IPS-15b (cell line): ENCODE results near the gene SLC23A2.
"Not testable (repeated sequence)": the region's sequence is repeated elsewhere in the genome, so short reads cannot be mapped to it uniquely, and the experiment has no call there.

Experiments used
- H3K27me3 ChIP-seq: one replicate; pipeline ENCODE4 v1.6.1; 2013; ENCODE audit warnings: low read length; ENCODE audit not compliant: control insufficient read depth, insufficient read depth
- H3K36me3 ChIP-seq: one replicate; pipeline ENCODE4 v1.6.1; 2013; ENCODE audit warnings: low read length; ENCODE audit not compliant: control insufficient read depth, insufficient read depth
- H3K4me1 ChIP-seq: one replicate; pipeline ENCODE4 v1.6.1; 2013; ENCODE audit warnings: mild to moderate bottlenecking, low read length; ENCODE audit not compliant: control insufficient read depth, insufficient read depth
- H3K4me3 ChIP-seq: one replicate; pipeline ENCODE4 v1.5.1; 2013; ENCODE audit warnings: low read depth, low read length
- H3K9ac ChIP-seq: one replicate; pipeline ENCODE4 v1.6.1; 2013; ENCODE audit warnings: low read depth, mild to moderate bottlenecking, low read length
- H3K9me3 ChIP-seq: one replicate; pipeline ENCODE4 v1.6.1; 2013; ENCODE audit warnings: mild to moderate bottlenecking, low read length; ENCODE audit not compliant: control insufficient read depth, insufficient read depth

The SLC23A2 gene

DNA sequence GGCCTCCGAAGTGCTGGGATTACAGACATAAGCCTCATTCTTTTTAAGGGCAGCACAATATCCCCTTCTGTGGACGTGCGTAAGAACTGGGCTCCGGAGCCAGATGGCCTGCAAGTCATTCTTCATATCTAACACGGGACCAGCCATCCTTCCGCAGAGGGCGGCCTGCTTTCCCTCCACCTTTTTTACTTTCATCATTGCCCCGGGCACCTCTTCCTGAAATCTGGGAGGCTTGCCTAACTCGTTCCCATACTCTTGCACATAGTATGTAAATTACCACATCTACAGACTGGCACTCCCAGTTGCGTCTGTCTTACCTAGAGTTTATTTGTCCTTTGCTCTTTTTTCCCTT lies 29.9 kb upstream of the SLC23A2 start:
- H3K9ac ChIP-seq, result no peak overlapping the region
- no peaks in the 10 kb centered on the region for H3K27me3 ChIP-seq
- H3K4me3 ChIP-seq, result no peak overlapping the region
- H3K4me1 ChIP-seq, result no peaks in the 10 kb centered on the region
- H3K36me3 ChIP-seq, result no peaks in the 10 kb centered on the region
- no peaks in the 10 kb centered on the region for H3K9me3 ChIP-seq

DNA sequence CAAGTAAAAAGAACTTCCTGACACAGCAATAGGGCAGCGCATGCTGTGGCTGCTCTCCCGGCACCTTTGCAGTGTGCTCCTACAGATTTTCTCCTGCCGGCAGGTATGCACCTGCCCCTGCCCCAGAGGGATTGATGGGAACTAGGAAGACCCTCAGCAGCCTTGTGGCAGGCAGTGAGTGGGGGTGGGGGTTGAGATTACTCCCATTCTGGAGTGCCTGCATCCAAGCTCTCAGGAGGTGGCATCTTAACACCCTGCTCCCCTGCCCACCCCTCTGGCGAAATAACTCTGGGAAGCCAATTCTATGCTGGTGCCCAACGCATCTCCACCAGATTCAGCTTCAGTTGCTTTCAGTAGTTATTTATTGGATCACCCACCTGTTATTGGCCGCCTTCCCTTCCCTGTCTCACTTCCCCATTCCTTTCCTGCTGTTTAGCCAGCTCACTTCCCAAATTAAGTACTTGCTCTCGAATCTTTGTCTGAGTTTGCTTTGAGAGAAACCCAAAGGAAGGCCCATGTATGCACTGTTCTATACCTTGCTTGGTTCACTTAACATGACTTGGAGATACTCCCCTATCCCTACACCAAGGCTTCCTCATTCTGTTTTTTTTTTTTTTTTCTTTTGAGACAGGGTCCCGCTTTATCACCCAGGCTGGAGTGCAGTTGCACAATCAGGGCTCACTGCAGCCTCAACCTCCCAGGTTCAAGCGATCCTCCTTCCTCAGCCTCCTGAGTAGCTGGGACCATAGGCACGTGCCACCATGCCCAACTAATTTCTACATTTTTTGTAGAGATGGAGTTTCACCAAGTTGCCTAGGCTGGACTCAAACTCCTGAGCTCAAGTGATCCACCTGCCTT lies 29.3 kb upstream of the SLC23A2 start:
- no peaks in the 10 kb centered on the region for H3K36me3 ChIP-seq
- no peak overlapping the region for H3K9ac ChIP-seq
- no peaks in the 10 kb centered on the region for H3K4me1 ChIP-seq
- H3K4me3 ChIP-seq, result no peak overlapping the region
- H3K9me3 ChIP-seq, result no peaks in the 10 kb centered on the region
- H3K27me3 ChIP-seq, result no peaks in the 10 kb centered on the region

- not testable (repeated sequence) for H3K4me1 ChIP-seq, H3K36me3 ChIP-seq, H3K27me3 ChIP-seq, H3K9ac ChIP-seq, H3K9me3 ChIP-seq, H3K4me3 ChIP-seq
Observed at GRCh38 chr20:5028258-5029059, 27.1 kb upstream of the SLC23A2 start.

DNA sequence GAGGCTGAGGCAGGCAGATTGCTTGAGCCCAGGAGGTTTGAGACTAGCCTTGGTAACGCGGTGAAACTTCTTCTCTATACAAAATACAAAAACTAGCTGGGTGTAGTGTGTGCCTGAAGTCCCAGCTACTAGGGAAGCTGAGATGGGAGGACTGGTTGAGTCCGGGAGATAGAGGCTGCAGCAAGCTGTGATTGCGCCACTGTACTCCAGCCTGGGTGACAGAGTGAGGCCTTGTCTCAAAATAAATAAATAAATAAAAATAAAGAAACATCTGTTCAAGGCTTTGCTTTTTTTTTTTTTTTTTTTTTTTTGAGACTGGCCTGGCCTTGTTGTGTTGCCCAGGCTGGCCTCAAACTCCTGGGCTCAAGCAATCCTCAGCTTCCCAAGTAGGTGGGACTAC lies 23.7 kb upstream of the SLC23A2 start:
- H3K4me3 ChIP-seq, result no peak overlapping the region
- no peaks in the 10 kb centered on the region for H3K9me3 ChIP-seq
- H3K9ac ChIP-seq, result no peak overlapping the region
- no peaks in the 10 kb centered on the region for H3K36me3 ChIP-seq
- H3K4me1 ChIP-seq, result no peaks in the 10 kb centered on the region
- no peaks in the 10 kb centered on the region for H3K27me3 ChIP-seq

DNA sequence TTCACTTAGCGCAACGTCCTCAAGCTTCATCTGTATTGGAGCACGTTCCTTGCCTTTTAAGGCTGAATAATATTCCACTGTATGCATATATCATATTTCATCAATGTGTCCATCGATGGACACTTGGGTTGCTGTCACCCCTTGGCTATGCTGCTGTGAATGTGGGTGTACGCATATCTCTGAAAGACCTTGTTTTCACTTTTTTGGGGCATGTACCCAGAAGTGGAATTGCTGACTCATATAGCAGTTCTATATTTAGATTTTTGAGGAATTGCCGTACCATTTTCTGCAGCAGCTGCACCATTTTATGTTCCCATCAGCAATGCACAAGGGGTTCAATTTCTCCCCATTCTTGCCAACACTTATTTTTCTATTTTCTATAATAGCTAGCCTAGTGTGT lies 22.8 kb upstream of the SLC23A2 start:
- no peak overlapping the region for H3K4me3 ChIP-seq
- H3K9me3 ChIP-seq, result no peaks in the 10 kb centered on the region
- no peaks in the 10 kb centered on the region for H3K4me1 ChIP-seq
- no peaks in the 10 kb centered on the region for H3K27me3 ChIP-seq
- no peaks in the 10 kb centered on the region for H3K36me3 ChIP-seq
- no peak overlapping the region for H3K9ac ChIP-seq

GRCh38 chr20:5023171-5023570 lies 21.9 kb upstream of the SLC23A2 start:
- not testable (repeated sequence) for H3K9me3 ChIP-seq, H3K4me3 ChIP-seq, H3K9ac ChIP-seq, H3K36me3 ChIP-seq, H3K4me1 ChIP-seq, H3K27me3 ChIP-seq

GRCh38 chr20:5020760-5021159 lies 19.4 kb upstream of the SLC23A2 start:
- Histone ChIP-seq H3K4me1 (no peaks in the 10 kb centered on the region), H3K27me3 (no peaks in the 10 kb centered on the region), H3K4me3 (no peak overlapping the region), H3K9ac (no peak overlapping the region), H3K9me3 (no peaks in the 10 kb centered on the region), H3K36me3 (no peaks in the 10 kb centered on the region)

GRCh38 chr20:5013682-5014447 lies 12.6 kb upstream of the SLC23A2 start:
- H3K4me3 ChIP-seq, result no peak overlapping the region
- H3K27me3 ChIP-seq, result no peaks in the 10 kb centered on the region
- H3K36me3 ChIP-seq, result no peaks in the 10 kb centered on the region
- H3K9ac ChIP-seq, result no peak overlapping the region
- H3K9me3 ChIP-seq, result no peaks in the 10 kb centered on the region
- no peaks in the 10 kb centered on the region for H3K4me1 ChIP-seq

DNA sequence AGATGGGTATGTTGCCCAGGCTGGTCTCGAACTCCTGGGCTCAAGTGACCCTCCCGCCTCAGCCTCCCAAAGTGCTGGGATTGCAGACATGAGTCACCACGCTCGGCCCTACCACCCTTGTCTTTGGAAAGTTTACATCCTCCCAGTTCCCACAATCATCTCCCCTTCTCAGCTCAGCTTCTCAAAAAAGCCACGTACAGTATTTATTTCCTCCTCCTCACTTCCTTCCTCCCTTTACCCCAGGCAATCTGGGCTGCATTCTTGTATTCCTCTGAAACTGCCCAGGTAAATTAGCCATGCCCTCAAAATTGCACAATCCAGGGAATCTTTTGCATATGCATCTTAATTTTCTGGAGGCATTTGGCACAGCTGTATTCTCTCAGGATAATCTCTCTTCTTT lies 7.4 kb upstream of the SLC23A2 start:
- Histone ChIP-seq H3K27me3 (no peaks in the 10 kb centered on the region), H3K9me3 (no peaks in the 10 kb centered on the region), H3K36me3 (no peaks in the 10 kb centered on the region), H3K4me1 (no peaks in the 10 kb centered on the region), H3K9ac (no peak overlapping the region), H3K4me3 (no peak overlapping the region)

DNA sequence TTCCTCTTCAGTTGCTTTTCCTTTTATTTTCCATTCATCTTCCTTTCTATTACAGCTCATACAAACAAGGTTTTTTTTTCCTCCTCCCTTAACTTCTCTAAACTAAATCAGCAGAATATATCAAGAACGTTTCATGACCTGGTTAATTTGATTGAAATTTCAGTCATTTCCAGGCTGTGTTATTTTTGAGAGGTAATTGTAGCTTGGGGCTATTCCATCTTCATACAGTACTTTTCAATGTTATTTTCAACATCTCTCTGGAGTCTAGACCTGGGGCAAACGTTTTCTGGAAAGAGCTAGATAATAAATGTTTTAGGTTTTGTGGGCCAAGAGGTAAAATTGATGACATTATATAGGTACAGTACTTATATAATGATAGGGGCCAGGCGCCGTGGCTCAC lies 4.0 kb upstream of the SLC23A2 start:
- Histone ChIP-seq H3K9ac (no peak overlapping the region), H3K36me3 (no peaks in the 10 kb centered on the region), H3K4me3 (no peak overlapping the region), H3K27me3 (peaks cover 3% of the 10 kb centered on the region), H3K4me1 (peaks cover 7% of the 10 kb centered on the region), H3K9me3 (no peaks in the 10 kb centered on the region)

DNA sequence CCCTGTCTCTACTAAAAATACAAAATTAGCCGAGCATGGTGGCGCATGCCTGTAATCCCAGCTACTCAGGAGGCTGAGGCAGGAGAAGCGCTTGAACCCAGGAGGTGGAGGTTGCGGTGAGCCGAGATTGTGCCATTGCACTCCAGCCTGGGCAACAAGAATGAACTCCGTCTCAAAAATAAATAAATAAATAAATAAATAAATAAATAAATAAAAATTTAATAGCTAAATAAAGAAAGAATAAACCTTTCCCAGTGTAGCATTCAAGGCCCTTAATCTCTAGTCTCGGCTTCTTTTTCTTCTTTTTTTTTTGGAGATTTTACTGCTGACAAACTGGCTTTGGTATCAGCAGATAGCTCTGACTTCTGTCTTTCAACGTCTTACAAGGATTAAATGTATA lies 3.5 kb upstream of the SLC23A2 start:
- not testable (repeated sequence) for H3K9me3 ChIP-seq, H3K9ac ChIP-seq, H3K27me3 ChIP-seq, H3K4me3 ChIP-seq, H3K36me3 ChIP-seq
- peaks cover 11% of the 10 kb centered on the region for H3K4me1 ChIP-seq
